ENCODE results near the gene RFPL2. TPM values are rescaled to one million over a fixed set of nuclear protein-coding genes. Genes with fewer than 3 reads are reported as not detected.

The RFPL2 gene
- total and polyA plus RNA-seq, 2 donors (not counting 3 experiments of a cell fraction or from before 2014, with no cell fraction given) = not detected

GRCh38 chr22:32199961-32200360, 4.9 kb downstream of the RFPL2 start:
- Histone ChIP-seq H3K4me2 (ENCODE audit: insufficient read depth, low read length) (no peak overlapping the region), H3K79me2 (ENCODE audit: control insufficient read depth, insufficient read depth, low read length) (no peaks in the 10 kb centered on the region), H3K9ac (replicated peaks; ENCODE audit: extremely low read depth, insufficient read depth, low read length) (no peak overlapping the region), H3K36me3 (ENCODE audit: control insufficient read depth in 2 of 2, extremely low read depth in 1 of 2, insufficient read depth in 2 of 2, low read length in 2 of 2) (no peaks in the 10 kb centered on the region), H3K9me3 (replicated peaks; ENCODE audit: control insufficient read depth, insufficient read depth, low read length) (no peaks in the 10 kb centered on the region), H4K20me1 (replicated peaks; ENCODE audit: control insufficient read depth, extremely low read depth, insufficient read depth, low read length) (no peaks in the 10 kb centered on the region), H3K27ac (ENCODE audit: insufficient read depth, low read depth, low read length) (no peak overlapping the region), H3K4me1 (ENCODE audit: control insufficient read depth, extremely low read depth, insufficient read depth, low read length) (no peaks in the 10 kb centered on the region), H2AFZ (ENCODE audit: low read depth, low read length) (no peak overlapping the region), H3K9me1 (replicated peaks; ENCODE audit: control insufficient read depth, extremely low read depth, insufficient read depth, low read length) (no peaks in the 10 kb centered on the region), H3K4me3 (replicated peaks in 1 of 3; ENCODE audit: insufficient read depth in 1 of 3, low read depth in 1 of 3, low read length in 3 of 3) (no peak overlapping the region), H3K27me3 (ENCODE audit: control insufficient read depth in 2 of 2, insufficient read depth in 2 of 2, low read length in 2 of 2) (peaks cover 8 to 22% of the 10 kb centered on the region in 2 experiments)
- FAIRE-seq = no peak
- TF ChIP-seq EZH2 (IDR thresholded peaks at IDR 0.05; ENCODE audit: borderline replicate concordance, low read depth, low read length, severe bottlenecking) (no peak), POLR2A (IDR thresholded peaks at IDR 0.05; ENCODE audit: low read depth, low read length) (no peak), JUN (IDR thresholded peaks at IDR 0.05; ENCODE audit: borderline replicate concordance, insufficient read depth, insufficient read length, low read depth) (no peak), MYC (IDR thresholded peaks at IDR 0.05; ENCODE audit: low read depth, low read length) (no peak), MAX (IDR thresholded peaks at IDR 0.05; ENCODE audit: insufficient read depth, insufficient read length) (no peak), CTCF (IDR thresholded peaks at IDR 0.05; ENCODE audit: extremely low read depth in 1 of 2, insufficient read depth in 1 of 2, low read depth in 1 of 2, low read length in 2 of 2) (no peak), POLR2AphosphoS5 (IDR thresholded peaks at IDR 0.05; ENCODE audit: insufficient read depth, low read depth, low read length) (no peak), GATA2 (IDR thresholded peaks at IDR 0.05; ENCODE audit: insufficient read depth, insufficient read length, low read depth, low read length) (no peak), FOS (IDR thresholded peaks at IDR 0.05; ENCODE audit: borderline replicate concordance, insufficient read depth, low read length) (no peak)
- no peak for DNase-seq (ENCODE audit: low read depth, low spot score)
- BruUV-seq (replicated peaks) = no TSS peak
- dilution Hi-C loops (cut with MboI; ENCODE audit: extremely low pct_ligation_motif_present, low sequenced_read_pairs) (no loop called here), intact Hi-C loops (cut with micrococcal nuclease) (no loop called here)
- CTCF ChIA-PET = interaction anchor here (1.0 to 4.1 kb wide), 4 partner anchors 67 to 230 kb away, joined by 3 to 29 read pairs (median 4); no protein-coding TSS in a partner anchor
- POLR2A ChIA-PET = no interaction called here
